SK-N-SH treated with all-trans-retinoic acid at 6 μM for 48 hours (cell line): ENCODE results near the gene TM9SF3.

Experiments
- ESRRG ChIP-seq: fragments of 250-450 bp; sonication (Bioruptor Pico); IDR thresholded peaks from 2 replicates; pipeline ENCODE4 v1.6.1; 2021; ENCODE audit warnings: mild to moderate bottlenecking
- RARB ChIP-seq: fragments of 250-450 bp; sonication (Bioruptor Pico); IDR thresholded peaks from 2 replicates; pipeline ENCODE4 v1.8.0; 2021; ENCODE audit warnings: mild to moderate bottlenecking, moderate library complexity
- TF ChIP-seq, protein P1 (sequence below): fragments of 250-450 bp; sonication (Bioruptor Pico); IDR thresholded peaks from 2 replicates; pipeline ENCODE4 v1.8.0; 2020; ENCODE audit warnings: mild to moderate bottlenecking, moderate library complexity, borderline replicate concordance

DNA sequence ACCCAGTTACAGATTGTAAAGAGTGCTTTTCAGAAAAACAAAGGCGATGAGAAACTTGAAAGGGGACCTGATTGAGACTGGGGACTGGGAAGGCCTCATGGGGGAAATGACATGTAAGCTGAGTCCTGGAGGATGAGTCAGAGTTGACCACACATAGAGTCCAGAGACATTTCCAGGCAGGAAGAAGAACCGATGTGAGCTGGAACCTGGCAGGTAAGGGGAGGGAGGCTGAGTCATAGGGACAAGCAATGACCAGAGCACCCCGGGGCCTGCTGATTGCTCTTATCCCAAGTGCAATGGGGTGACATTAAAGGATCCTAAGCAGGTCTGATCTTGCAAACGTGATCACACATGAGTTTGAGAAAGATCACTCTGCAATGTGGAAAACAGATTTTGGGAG is 84.8 kb downstream of the TM9SF3 start:
- TF ChIP-seq, protein P1, sequence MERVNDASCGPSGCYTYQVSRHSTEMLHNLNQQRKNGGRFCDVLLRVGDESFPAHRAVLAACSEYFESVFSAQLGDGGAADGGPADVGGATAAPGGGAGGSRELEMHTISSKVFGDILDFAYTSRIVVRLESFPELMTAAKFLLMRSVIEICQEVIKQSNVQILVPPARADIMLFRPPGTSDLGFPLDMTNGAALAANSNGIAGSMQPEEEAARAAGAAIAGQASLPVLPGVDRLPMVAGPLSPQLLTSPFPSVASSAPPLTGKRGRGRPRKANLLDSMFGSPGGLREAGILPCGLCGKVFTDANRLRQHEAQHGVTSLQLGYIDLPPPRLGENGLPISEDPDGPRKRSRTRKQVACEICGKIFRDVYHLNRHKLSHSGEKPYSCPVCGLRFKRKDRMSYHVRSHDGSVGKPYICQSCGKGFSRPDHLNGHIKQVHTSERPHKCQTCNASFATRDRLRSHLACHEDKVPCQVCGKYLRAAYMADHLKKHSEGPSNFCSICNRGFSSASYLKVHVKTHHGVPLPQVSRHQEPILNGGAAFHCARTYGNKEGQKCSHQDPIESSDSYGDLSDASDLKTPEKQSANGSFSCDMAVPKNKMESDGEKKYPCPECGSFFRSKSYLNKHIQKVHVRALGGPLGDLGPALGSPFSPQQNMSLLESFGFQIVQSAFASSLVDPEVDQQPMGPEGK, result no peak
- TF ChIP-seq ESRRG, result no peak
- no peak for TF ChIP-seq RARB (CRISPR knock-in tag)
